MCF 10A (cell line): ENCODE measurements around the gene NECAB3. TPM values are rescaled to one million over a fixed set of nuclear protein-coding genes. Genes with fewer than 3 reads are reported as not detected.
"Not testable (repeated sequence)": the region's sequence is repeated elsewhere in the genome, so short reads cannot be mapped to it uniquely, and the experiment has no call there.

Experiments
- BruUV-seq: library from RNA; stranded (reverse); fragments of 400-500 nt; replicated peaks from 2 replicates; lab custom pipeline; 2021; lab: Mats Ljungman, UMichigan
- CTCF ChIA-PET: fragments of 300-600 bp; sonication (Branson Sonifier 250); formaldehyde crosslinking; extraction: SDS; loops from one replicate; lab custom pipeline; 2021; ENCODE audit warnings: antibody characterized with exemption, inconsistent platforms; lab: Yijun Ruan, JAX
- POLR2A ChIA-PET: fragments of 300-600, 350-650 bp; sonication (Branson Sonifier 250); formaldehyde crosslinking; extraction: SDS; loops from one replicate; lab custom pipeline; 2020; ENCODE audit warnings: antibody characterized with exemption, inconsistent platforms; lab: Yijun Ruan, JAX
- DNase-seq: peaks from one replicate; pipeline ENCODE4 v3.0.0-alpha.2; 2018; ENCODE audit not compliant: unreplicated experiment
- H3K27ac Mint-ChIP-seq: one replicate; pipeline ENCODE4 v1.8.0; 2022; ENCODE audit warnings: mild to moderate bottlenecking, low read depth, mixed read lengths; ENCODE audit not compliant: unreplicated experiment
- H3K27me3 Mint-ChIP-seq: one replicate; pipeline ENCODE4 v1.8.0; 2022; ENCODE audit warnings: mixed read lengths; ENCODE audit not compliant: insufficient read depth, unreplicated experiment
- H3K36me3 Mint-ChIP-seq: one replicate; pipeline ENCODE4 v1.8.0; 2022; ENCODE audit warnings: mild to moderate bottlenecking, moderate library complexity, mixed read lengths; ENCODE audit not compliant: insufficient read depth, unreplicated experiment
- H3K4me1 Mint-ChIP-seq: one replicate; pipeline ENCODE4 v1.8.0; 2022; ENCODE audit warnings: mixed read lengths; ENCODE audit not compliant: insufficient read depth, unreplicated experiment
- H3K4me3 Mint-ChIP-seq: one replicate; pipeline ENCODE4 v1.8.0; 2022; ENCODE audit warnings: mild to moderate bottlenecking, moderate library complexity, mixed read lengths; ENCODE audit not compliant: unreplicated experiment
- H3K9me3 Mint-ChIP-seq: one replicate; pipeline ENCODE4 v1.8.0; 2022; ENCODE audit warnings: mixed read lengths; ENCODE audit not compliant: unreplicated experiment
- intact Hi-C: fragments of 100-400 bp; cut with micrococcal nuclease; formaldehyde crosslinking; loops from 2 replicates; pipeline ENCODE4 v1.14.1; 2022
- total RNA-seq: library from RNA; stranded (reverse); gene quantifications from 2 replicates; pipeline ENCODE4 v1.2.3, GENCODE V29; 2022
- TF ChIP-seq, protein P1 (sequence below): fragments of 200-600 bp; IDR thresholded peaks from one replicate; pipeline ENCODE4 v1.8.0; 2022; ENCODE audit warnings: antibody characterized with exemption, mild to moderate bottlenecking; ENCODE audit not compliant: unreplicated experiment

Gene NECAB3
- total RNA-seq, 1 experiment from 2014 or later: 15.1 TPM

DNA sequence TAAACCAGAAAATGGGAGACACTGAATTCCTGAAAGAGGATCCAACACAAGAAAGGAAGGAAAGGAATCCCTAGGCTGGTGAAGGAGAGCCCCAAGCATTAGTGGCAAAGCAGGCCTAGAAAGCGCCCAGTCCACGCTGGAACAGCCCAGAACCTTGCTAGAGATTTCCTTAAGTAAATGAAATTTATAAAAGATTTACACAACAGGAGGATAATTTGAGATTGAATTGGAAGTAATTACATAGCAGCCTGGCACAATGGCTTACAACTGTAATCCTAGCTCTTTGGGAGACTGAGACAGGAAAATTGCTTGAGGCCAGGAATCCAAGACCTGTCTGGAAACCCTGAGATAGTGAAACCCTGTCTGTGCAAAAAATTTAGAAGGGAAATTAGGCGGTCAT lies 38.9 kb downstream of the NECAB3 start:
- no peak overlapping the region for H3K4me3 Mint-ChIP-seq
- no peaks in the 10 kb centered on the region for H3K9me3 Mint-ChIP-seq
- peaks cover 57% of the 10 kb centered on the region for H3K36me3 Mint-ChIP-seq
- ChIA-PET POLR2A (interaction anchor here (1.2 kb wide), 1 partner anchor 73 kb away, joined by 4 read pairs; no protein-coding TSS in a partner anchor), CTCF (interaction anchor here (0.6 to 1.5 kb wide), 3 partner anchors 32 to 1167 kb away, joined by 3 to 5 read pairs (median 4); no protein-coding TSS in a partner anchor)
- DNase-seq: no peak
- H3K4me1 Mint-ChIP-seq: no peaks in the 10 kb centered on the region
- H3K27ac Mint-ChIP-seq: no peak overlapping the region
- no peaks in the 10 kb centered on the region for H3K27me3 Mint-ChIP-seq
- BruUV-seq: no TSS peak
- intact Hi-C loops: no loop called here
- TF ChIP-seq, protein P1, sequence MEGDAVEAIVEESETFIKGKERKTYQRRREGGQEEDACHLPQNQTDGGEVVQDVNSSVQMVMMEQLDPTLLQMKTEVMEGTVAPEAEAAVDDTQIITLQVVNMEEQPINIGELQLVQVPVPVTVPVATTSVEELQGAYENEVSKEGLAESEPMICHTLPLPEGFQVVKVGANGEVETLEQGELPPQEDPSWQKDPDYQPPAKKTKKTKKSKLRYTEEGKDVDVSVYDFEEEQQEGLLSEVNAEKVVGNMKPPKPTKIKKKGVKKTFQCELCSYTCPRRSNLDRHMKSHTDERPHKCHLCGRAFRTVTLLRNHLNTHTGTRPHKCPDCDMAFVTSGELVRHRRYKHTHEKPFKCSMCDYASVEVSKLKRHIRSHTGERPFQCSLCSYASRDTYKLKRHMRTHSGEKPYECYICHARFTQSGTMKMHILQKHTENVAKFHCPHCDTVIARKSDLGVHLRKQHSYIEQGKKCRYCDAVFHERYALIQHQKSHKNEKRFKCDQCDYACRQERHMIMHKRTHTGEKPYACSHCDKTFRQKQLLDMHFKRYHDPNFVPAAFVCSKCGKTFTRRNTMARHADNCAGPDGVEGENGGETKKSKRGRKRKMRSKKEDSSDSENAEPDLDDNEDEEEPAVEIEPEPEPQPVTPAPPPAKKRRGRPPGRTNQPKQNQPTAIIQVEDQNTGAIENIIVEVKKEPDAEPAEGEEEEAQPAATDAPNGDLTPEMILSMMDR: no peak

DNA sequence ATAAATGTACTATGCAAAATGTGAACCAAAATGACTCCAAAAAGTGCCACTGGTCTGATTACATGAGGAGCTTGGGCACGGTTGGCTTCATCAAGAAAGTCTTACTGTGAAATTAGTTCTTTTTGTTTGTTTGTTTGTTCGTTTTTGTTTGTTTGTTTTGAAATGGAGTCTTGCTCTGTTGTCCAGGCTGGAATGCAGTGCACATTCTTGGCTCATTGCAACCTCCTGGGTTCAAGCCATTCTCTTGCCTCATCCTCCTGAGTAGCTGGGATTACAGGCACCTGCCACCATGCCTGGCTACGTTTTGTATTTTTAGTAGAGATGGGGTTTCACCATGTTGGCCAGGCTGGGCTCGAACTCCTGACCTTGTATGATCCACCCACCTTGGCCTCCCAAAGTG lies 42.3 kb downstream of the NECAB3 start:
- H3K9me3 Mint-ChIP-seq, intact Hi-C loops, H3K4me1 Mint-ChIP-seq, H3K27me3 Mint-ChIP-seq, DNase-seq, H3K4me3 Mint-ChIP-seq, CTCF ChIA-PET, H3K27ac Mint-ChIP-seq, BruUV-seq: not testable (repeated sequence)
- POLR2A ChIA-PET: interaction anchor here (0.6 to 1.2 kb wide), 3 partner anchors 12 to 32 kb away, joined by 3 read pairs; no protein-coding TSS in a partner anchor
- peaks cover 45% of the 10 kb centered on the region for H3K36me3 Mint-ChIP-seq

DNA sequence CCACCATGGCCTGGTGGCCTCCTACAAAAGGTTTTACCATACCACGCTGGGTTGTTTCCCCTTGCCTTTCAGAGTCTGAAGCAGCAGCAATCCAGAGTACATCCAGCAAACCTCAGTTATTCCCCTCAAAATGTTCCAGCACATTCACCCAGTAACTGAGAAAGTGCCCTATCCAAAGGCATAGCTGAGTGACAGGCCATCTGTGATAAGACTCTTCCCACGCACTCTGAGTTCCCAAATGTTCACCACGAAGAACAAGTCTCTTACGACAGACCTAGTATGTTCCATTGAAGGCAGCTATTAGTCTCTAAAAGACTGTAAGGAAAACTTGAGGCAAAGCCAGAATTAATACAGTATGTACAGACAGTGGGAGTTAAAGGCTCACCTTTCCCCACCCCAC lies 43.7 kb downstream of the NECAB3 start:
- TF ChIP-seq, protein P1: no peak
- DNase-seq: no peak
- POLR2A ChIA-PET: no interaction called here
- Mint-ChIP-seq H3K27me3 (no peaks in the 10 kb centered on the region), H3K9me3 (no peaks in the 10 kb centered on the region), H3K27ac (no peak overlapping the region), H3K4me1 (no peaks in the 10 kb centered on the region), H3K4me3 (no peak overlapping the region), H3K36me3 (peaks cover 56% of the 10 kb centered on the region)
- intact Hi-C loops: no loop called here
- no TSS peak for BruUV-seq
- CTCF ChIA-PET: interaction anchor here (0.6 to 0.7 kb wide), 2 partner anchors 48 to 1010 kb away, joined by 3 to 5 read pairs; no protein-coding TSS in a partner anchor

DNA sequence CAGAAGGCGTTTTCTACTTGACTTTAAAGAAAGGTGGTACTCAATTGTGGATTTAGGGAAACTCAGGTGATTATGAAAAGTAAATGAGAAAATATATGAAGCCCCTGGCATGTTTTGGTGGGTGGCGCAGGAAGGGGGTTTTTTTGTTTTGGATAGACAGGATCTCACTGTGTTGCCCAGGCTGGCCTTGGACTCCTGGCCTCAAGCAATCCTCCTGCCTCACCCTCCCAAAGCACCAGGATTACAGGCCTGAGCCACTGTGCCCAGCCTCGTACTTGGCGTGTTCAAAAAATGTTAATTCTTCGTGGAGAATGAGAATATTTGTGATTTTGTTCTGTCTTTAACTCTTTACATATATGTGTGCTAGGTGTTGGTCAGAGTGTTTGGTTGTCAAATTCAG lies 44.2 kb downstream of the NECAB3 start:
- POLR2A ChIA-PET: no interaction called here
- no peaks in the 10 kb centered on the region for H3K4me1 Mint-ChIP-seq
- CTCF ChIA-PET: interaction anchor here (0.6 to 0.7 kb wide), 2 partner anchors 47 to 1009 kb away, joined by 3 to 5 read pairs; no protein-coding TSS in a partner anchor
- TF ChIP-seq, protein P1: no peak
- no peak for DNase-seq
- no peak overlapping the region for H3K27ac Mint-ChIP-seq
- H3K27me3 Mint-ChIP-seq: no peaks in the 10 kb centered on the region
- H3K9me3 Mint-ChIP-seq: no peaks in the 10 kb centered on the region
- BruUV-seq: no TSS peak
- intact Hi-C loops: no loop called here
- no peak overlapping the region for H3K4me3 Mint-ChIP-seq
- H3K36me3 Mint-ChIP-seq: peaks cover 60% of the 10 kb centered on the region
